Lower lobe of right lung (tissue), 2 donors: Measurements from ENCODE around the gene BATF3. TPM values are rescaled to one million over a fixed set of nuclear protein-coding genes. Genes with fewer than 3 reads are reported as not detected.

Source experiments
- ATAC-seq, 2 donors: fragments of 200-7000 bp; cut with Tn5 transposase; one replicate each; pipeline ENCODE4 v1.9.1; 2020 to 2022; ENCODE audit warnings: mild to moderate bottlenecking in 2 of 2, moderate library complexity in 2 of 2
- DNase-seq: peaks from one replicate; pipeline ENCODE4 v3.0.0-alpha.2; 2020
- H3K27ac ChIP-seq: fragments of 200-600 bp; one replicate; pipeline ENCODE4 v1.8.0; 2022
- H3K27me3 ChIP-seq: fragments of 200-600 bp; one replicate; pipeline ENCODE4 v1.8.0; 2022; ENCODE audit warnings: low read depth
- H3K36me3 ChIP-seq: fragments of 200-600 bp; one replicate; pipeline ENCODE4 v1.8.0; 2022; ENCODE audit warnings: mild to moderate bottlenecking
- H3K4me1 ChIP-seq: fragments of 200-600 bp; one replicate; pipeline ENCODE4 v1.8.0; 2022
- H3K4me3 ChIP-seq: fragments of 200-600 bp; one replicate; pipeline ENCODE4 v1.8.0; 2022; ENCODE audit warnings: mild to moderate bottlenecking
- H3K9me3 ChIP-seq: fragments of 200-600 bp; one replicate; pipeline ENCODE4 v1.8.0; 2022
- intact Hi-C: fragments of 100-400 bp; cut with DNase I; formaldehyde crosslinking; loops from one replicate; pipeline ENCODE4 v1.11.0; 2022
- total RNA-seq: library from RNA; stranded (reverse); fragmentation: NEBNext Ultra II Directional; extraction: Animal tissue kit (Norgen Biotek cat#: 25700); gene quantifications from one replicate; pipeline ENCODE4 v1.2.1, GENCODE V29; 2021
- TF ChIP-seq, protein P1 (sequence below): fragments of 200-600 bp; IDR thresholded peaks from one replicate; pipeline ENCODE4 v1.8.0; 2022; ENCODE audit warnings: antibody characterized with exemption, mild to moderate bottlenecking
- donor health status: DM: no; HTN: yes; CAD: no; lungs with severe emphysema.

The BATF3 gene
- total RNA-seq, 1 donor from 2014 or later, result 12.8 TPM

DNA sequence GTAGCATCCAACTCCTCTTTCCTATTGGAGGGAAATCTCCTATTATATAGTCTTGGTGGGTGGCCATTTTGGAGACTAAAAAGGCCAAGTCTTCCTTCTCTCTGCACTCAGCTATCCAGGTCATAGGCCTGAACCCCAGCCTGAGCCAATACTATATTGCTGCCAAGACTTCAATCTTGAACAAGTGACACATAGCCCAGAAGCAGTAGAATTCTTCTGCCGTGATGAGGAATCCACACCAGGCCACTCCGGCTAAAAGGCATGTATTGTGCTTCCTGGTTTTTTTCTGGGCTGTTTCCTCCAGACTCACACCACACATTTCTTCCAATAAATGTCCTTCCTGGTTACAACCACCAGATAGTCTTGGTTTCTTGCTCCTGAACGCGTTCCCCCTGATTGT lies 48.1 kb downstream of the BATF3 start:
- ATAC-seq, result no peak
- H3K36me3 ChIP-seq, result no peaks in the 10 kb centered on the region

DNA sequence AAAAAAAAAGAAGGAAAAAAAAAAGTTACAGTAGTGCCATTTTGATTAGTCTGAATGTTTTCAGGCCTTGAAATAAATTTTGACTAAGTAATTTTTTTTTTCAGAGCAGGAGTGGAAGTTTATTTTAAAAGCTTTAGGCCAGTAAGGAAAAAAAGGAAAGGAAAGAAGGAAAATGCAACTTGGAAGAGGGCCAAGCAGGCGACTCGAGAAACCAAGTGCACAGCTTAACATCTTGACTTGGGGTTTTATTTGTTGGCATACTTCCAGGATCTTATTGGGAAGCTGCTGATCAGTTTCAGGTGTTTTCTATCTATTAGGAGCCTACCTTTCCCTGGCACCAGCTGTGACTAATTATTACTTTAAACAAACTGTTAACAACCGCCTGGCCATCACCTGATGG lies 49.4 kb downstream of the BATF3 start:
- no peak overlapping the region for H3K4me3 ChIP-seq
- DNase-seq (no peak), ATAC-seq (no peak)
- H3K27me3 ChIP-seq, result no peaks in the 10 kb centered on the region
- H3K27ac ChIP-seq, result no peak overlapping the region
- TF ChIP-seq, protein P1, sequence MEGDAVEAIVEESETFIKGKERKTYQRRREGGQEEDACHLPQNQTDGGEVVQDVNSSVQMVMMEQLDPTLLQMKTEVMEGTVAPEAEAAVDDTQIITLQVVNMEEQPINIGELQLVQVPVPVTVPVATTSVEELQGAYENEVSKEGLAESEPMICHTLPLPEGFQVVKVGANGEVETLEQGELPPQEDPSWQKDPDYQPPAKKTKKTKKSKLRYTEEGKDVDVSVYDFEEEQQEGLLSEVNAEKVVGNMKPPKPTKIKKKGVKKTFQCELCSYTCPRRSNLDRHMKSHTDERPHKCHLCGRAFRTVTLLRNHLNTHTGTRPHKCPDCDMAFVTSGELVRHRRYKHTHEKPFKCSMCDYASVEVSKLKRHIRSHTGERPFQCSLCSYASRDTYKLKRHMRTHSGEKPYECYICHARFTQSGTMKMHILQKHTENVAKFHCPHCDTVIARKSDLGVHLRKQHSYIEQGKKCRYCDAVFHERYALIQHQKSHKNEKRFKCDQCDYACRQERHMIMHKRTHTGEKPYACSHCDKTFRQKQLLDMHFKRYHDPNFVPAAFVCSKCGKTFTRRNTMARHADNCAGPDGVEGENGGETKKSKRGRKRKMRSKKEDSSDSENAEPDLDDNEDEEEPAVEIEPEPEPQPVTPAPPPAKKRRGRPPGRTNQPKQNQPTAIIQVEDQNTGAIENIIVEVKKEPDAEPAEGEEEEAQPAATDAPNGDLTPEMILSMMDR, result no peak
- H3K36me3 ChIP-seq, result no peaks in the 10 kb centered on the region
- no peaks in the 10 kb centered on the region for H3K9me3 ChIP-seq
- intact Hi-C loops, result no loop called here
- H3K4me1 ChIP-seq, result no peaks in the 10 kb centered on the region

More for the DNA sequence above, 48.1 kb downstream of the BATF3 start:
- Histone ChIP-seq H3K27me3 (no peaks in the 10 kb centered on the region), H3K27ac (no peak overlapping the region), H3K4me3 (no peak overlapping the region), H3K9me3 (no peaks in the 10 kb centered on the region), H3K4me1 (no peaks in the 10 kb centered on the region)
- intact Hi-C loops, result no loop called here
- no peak for DNase-seq
- TF ChIP-seq, protein P1, result no peak

DNA sequence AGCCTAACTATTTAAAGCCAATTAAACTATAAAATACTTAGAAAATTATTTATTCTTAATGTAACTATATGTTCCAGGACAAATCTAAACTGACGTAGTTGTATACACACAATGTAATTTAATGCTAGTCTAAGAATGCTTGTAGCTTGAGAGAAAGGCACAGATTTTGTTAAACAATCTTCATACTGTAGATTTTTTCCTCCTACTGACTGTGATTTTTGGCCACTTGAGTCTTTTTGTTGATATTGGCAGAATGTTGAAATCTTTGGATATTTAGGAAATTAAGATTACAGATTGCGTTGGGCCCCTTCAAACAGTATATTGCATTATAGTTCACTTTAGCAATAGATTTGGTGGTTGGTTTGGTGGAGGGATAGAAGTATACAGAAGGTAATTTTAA lies 50.6 kb downstream of the BATF3 start:
- TF ChIP-seq, protein P1, result no peak
- no peaks in the 10 kb centered on the region for H3K4me1 ChIP-seq
- intact Hi-C loops, result no loop called here
- no peak overlapping the region for H3K27ac ChIP-seq
- no peaks in the 10 kb centered on the region for H3K9me3 ChIP-seq
- DNase-seq (no peak), ATAC-seq (no peak)
- H3K4me3 ChIP-seq, result no peak overlapping the region
- no peaks in the 10 kb centered on the region for H3K27me3 ChIP-seq
- H3K36me3 ChIP-seq, result no peaks in the 10 kb centered on the region

DNA sequence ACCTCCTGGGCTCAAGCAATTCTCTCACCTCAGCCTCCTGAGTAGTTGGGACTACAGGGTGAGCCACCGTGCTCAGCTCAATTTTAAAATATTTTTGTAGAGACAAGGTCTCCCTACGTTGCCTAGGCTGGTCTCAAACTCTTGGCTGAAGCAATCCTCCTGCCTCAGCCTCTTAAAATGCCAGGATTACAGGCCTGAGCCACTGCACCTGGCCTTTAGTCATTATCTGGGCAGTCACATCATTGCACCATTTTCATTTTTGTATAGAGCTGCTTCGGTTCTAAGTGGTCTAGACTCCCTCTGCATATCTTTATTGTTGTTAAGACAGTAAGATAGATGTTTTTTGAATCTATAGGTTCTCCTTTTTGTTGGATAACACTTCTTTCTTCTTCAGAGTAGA lies 51.2 kb downstream of the BATF3 start:
- Histone ChIP-seq H3K27me3 (no peaks in the 10 kb centered on the region), H3K9me3 (no peaks in the 10 kb centered on the region), H3K36me3 (no peaks in the 10 kb centered on the region), H3K4me3 (no peak overlapping the region), H3K27ac (no peak overlapping the region), H3K4me1 (no peaks in the 10 kb centered on the region)
- intact Hi-C loops, result no loop called here
- ATAC-seq (no peak), DNase-seq (no peak)
- TF ChIP-seq, protein P1, result no peak

DNA sequence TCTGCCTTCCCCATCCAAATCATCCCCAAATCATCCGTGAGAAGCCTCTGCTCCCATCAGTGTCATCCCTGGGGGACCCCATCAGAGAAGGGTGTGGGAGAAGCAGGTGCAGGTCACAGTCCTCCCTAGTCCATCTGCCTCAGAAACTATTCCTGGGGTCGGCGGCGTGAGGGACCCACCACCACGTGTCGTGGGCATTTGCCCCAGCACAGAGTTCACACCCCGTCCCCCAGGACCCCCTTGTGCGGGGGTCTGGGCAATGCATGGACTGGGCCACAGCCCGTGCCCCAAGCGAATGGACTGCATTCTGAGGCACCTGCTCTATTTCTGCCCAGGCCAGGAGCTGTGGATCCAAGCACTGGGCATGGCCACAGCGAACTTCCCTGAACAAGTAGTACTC lies 52.6 kb downstream of the BATF3 start:
- H3K27me3 ChIP-seq, result no peaks in the 10 kb centered on the region
- H3K27ac ChIP-seq, result no peak overlapping the region
- TF ChIP-seq, protein P1, result no peak
- no peak overlapping the region for H3K4me3 ChIP-seq
- intact Hi-C loops, result no loop called here
- no peaks in the 10 kb centered on the region for H3K36me3 ChIP-seq
- no peak for DNase-seq
- H3K4me1 ChIP-seq, result no peaks in the 10 kb centered on the region
- ATAC-seq, result no peak
- no peaks in the 10 kb centered on the region for H3K9me3 ChIP-seq

DNA sequence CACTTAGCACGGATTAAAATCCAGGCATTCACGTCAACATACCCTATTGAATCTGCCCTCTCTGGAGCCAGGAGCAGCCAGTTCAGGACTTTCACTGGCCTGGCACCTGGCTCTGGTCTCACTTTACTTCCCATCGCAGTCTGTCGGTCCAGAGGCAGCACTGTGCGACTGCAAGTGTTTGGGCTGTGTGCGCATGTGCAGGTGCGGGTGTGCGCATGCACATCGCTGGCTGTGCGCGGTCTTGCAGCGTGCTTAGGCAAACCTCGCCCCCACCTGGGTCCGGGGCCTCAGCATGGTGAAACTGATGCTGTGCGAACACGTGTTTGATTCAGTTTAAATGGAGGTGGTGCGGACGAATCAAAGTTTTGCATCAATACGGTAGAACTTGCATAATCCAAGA lies 53.1 kb downstream of the BATF3 start:
- Histone ChIP-seq H3K9me3 (no peaks in the 10 kb centered on the region), H3K27me3 (no peaks in the 10 kb centered on the region), H3K36me3 (no peaks in the 10 kb centered on the region), H3K27ac (no peak overlapping the region), H3K4me3 (no peak overlapping the region), H3K4me1 (no peaks in the 10 kb centered on the region)
- TF ChIP-seq, protein P1, result no peak
- ATAC-seq, result no peak
- DNase-seq, result no peak
- intact Hi-C loops, result no loop called here
